Measurements from ENCODE around the gene MAPK8IP3.
A peak's percentile ranks its signal among the peaks of the same experiment; 100 is the strongest.

MAPK8IP3 gene

DNA sequence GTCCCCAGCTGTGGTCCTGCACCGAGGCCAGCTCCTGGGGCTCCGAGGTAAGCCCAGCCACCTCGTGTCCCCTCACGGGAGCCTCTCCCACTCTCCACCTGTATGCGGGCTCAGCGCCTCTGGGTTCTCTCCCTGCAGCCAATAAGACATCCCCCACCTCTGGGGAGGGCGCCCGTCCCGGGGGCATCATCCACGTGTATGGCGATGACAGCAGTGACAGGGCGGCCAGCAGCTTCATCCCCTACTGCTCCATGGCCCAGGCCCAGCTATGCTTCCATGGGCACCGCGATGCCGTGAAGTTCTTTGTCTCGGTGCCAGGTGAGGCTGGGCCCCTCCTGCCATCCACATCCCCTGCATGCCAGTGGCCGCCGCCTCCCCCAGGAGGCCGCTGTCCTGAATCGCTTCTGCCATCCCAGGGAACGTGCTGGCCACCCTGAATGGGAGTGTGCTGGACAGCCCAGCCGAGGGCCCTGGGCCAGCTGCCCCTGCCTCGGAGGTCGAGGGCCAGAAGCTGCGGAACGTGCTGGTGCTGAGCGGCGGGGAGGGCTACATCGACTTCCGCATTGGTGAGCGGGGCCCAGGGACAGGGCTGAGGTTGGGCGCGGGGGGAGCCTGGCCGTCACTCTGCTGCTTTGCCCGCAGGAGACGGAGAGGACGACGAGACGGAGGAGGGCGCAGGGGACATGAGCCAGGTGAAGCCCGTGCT, 62.2 kb downstream of the MAPK8IP3 start:
- no peaks in the 10 kb centered on the region for H4K20me1 ChIP-seq (ENCODE audit: insufficient read depth, low read length)
- peaks cover 9% of the 10 kb centered on the region for H3K36me3 ChIP-seq (replicated peaks; ENCODE audit: low read depth, low read length)
- H2AFZ ChIP-seq (ENCODE audit: low read depth, low read length), result no peak overlapping the region
- H3K27ac ChIP-seq (ENCODE audit: low read length), result no peak overlapping the region
- no peak overlapping the region for H3K4me2 ChIP-seq (ENCODE audit: low read length)
- H3K9me3 ChIP-seq (ENCODE audit: insufficient read depth, low read length), result no peaks in the 10 kb centered on the region
- no peak overlapping the region for H3K4me3 ChIP-seq (ENCODE audit: low read length)
- H3K4me1 ChIP-seq (ENCODE audit: low read length), result peaks cover 3% of the 10 kb centered on the region; the same call in 1 of the 2 replicates
- TF ChIP-seq EZH2phosphoT487 (IDR thresholded peaks at IDR 0.05; ENCODE audit: low read depth), result no peak
- no peak for TF ChIP-seq CTCF (IDR thresholded peaks at IDR 0.05; ENCODE audit: low read depth, low read length)
- no peak overlapping the region for H3K9ac ChIP-seq (ENCODE audit: low read length)
- H3K79me2 ChIP-seq (ENCODE audit: low read length), result peaks cover 13% of the 10 kb centered on the region
- H3K27me3 ChIP-seq (ENCODE audit: low read depth, low read length), result no peaks in the 10 kb centered on the region

DNA sequence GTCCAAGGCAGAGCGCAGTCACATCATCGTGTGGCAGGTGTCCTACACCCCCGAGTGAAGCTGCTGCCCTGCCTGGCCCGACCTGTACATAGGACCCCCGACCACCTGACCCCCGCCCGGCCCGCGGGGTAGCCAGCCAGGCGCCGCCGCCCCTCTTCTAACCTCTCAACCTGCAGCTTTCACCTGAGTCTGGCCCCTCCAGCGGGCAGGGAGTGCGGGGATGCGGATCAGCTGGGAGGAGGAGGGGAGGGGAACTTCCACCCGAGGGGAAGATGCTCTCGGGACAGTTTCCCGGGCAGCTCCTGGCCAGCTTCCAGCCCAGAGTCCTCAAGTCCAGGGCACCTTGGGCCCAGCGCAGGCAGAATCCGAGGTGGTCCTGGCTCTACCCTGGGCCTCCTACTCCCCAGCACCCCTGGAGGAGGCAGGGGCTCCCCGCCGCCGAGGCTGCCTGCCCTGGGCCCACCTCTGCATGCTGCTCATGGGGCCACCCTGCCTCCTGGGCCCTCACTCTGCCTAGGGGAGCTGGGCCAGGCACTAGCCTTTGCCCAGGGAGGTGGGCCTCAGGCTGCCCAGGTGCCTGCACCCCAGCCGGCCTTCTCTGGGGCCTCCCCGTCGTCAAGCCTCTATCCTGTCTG, 62.9 kb downstream of the MAPK8IP3 start:
- H3K27ac ChIP-seq (ENCODE audit: low read length), result no peak overlapping the region
- H3K9ac ChIP-seq (ENCODE audit: low read length), result no peak overlapping the region
- no peak for TF ChIP-seq CTCF (IDR thresholded peaks at IDR 0.05; ENCODE audit: low read depth, low read length)
- TF ChIP-seq EZH2phosphoT487 (IDR thresholded peaks at IDR 0.05; ENCODE audit: low read depth), result no peak

DNA sequence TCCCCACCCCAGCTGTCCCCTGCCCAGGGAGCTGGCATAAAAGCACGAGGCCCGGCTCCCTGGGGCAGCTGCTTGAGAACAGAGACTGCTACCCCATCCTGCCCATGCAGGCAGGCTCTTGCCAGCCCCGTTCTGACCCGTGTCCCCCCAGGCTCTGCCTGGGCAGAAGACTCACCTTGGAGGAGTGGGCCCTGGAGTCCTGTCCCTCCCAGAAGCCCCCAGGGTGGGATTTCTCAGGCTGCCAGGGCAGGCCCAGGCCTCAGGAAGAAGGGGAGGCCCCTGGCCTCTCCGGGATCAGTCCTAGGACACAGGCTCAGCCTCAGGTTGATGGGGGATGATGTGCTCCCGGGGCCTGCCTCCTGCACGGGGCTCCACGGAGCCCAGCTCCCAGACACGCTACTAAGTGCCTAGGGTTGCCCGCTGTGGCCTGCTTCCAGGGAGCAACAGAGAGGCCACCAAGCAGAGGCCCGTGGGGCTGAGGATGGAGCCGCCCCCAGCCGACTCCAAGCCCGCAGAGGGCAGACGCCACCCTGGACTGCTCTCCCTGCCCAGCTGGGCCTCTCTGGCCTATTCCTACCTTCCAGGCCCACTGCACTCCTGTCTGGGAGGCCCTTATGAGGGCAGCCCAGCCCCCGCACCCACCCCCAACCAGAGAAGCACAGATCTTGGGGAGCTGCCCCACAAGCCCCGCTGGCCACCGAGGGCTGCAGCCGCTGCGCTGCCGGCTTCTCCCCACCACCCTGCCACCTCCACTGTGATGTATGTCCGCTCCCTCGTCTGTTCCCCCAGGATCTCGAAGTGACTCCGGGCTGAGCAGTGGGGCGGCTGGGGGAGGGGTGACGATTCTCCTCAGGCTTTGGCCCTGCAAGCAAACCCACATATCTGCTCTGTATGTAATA, 63.7 kb downstream of the MAPK8IP3 start:
- Histone ChIP-seq H3K27ac (ENCODE audit: low read length) (no peak overlapping the region), H3K4me1 (ENCODE audit: low read length) (peaks cover 11% of the 10 kb centered on the region), H3K4me3 (ENCODE audit: low read length) (peak overlapping the region; percentile 99; the same call in 1 of the 2 replicates), H4K20me1 (ENCODE audit: insufficient read depth, low read length) (no peaks in the 10 kb centered on the region), H3K9ac (ENCODE audit: low read length) (no peak overlapping the region), H3K79me2 (ENCODE audit: low read length) (peaks cover 26% of the 10 kb centered on the region), H3K36me3 (replicated peaks; ENCODE audit: low read depth, low read length) (peaks cover 9% of the 10 kb centered on the region), H3K9me3 (ENCODE audit: insufficient read depth, low read length) (no peaks in the 10 kb centered on the region), H2AFZ (ENCODE audit: low read depth, low read length) (no peak overlapping the region), H3K4me2 (ENCODE audit: low read length) (no peak overlapping the region), H3K27me3 (ENCODE audit: low read depth, low read length) (no peaks in the 10 kb centered on the region)
- TF ChIP-seq EZH2phosphoT487 (IDR thresholded peaks at IDR 0.05; ENCODE audit: low read depth), result no peak
- no peak for TF ChIP-seq CTCF (IDR thresholded peaks at IDR 0.05; ENCODE audit: low read depth, low read length)

More for the DNA sequence above, 62.9 kb downstream of the MAPK8IP3 start:
- Histone ChIP-seq H3K4me2 (ENCODE audit: low read length) (no peak overlapping the region), H3K4me1 (ENCODE audit: low read length) (peaks cover 3% of the 10 kb centered on the region; the same call in 1 of the 2 replicates), H3K9me3 (ENCODE audit: insufficient read depth, low read length) (no peaks in the 10 kb centered on the region), H3K27me3 (ENCODE audit: low read depth, low read length) (no peaks in the 10 kb centered on the region), H3K4me3 (ENCODE audit: low read length) (no peak overlapping the region), H2AFZ (ENCODE audit: low read depth, low read length) (no peak overlapping the region), H4K20me1 (ENCODE audit: insufficient read depth, low read length) (no peaks in the 10 kb centered on the region), H3K79me2 (ENCODE audit: low read length) (peaks cover 18% of the 10 kb centered on the region), H3K36me3 (replicated peaks; ENCODE audit: low read depth, low read length) (peaks cover 9% of the 10 kb centered on the region)
